HL-60 (cell line): ENCODE measurements around the gene SPOP.
"Not testable (repeated sequence)": the region's sequence is repeated elsewhere in the genome, so short reads cannot be mapped to it uniquely, and the experiment has no call there.

Experiments
- POLR2AphosphoS5 ChIP-seq: IDR thresholded peaks from 2 replicates; pipeline ENCODE4 v1.6.1; 2012; ENCODE audit warnings: low read depth
- TF ChIP-seq, protein P1 (sequence below): IDR thresholded peaks from one replicate; pipeline ENCODE4 v1.5.1; 2011; ENCODE audit warnings: low read length, control low read depth, inconsistent platforms; ENCODE audit not compliant: insufficient read depth

DNA sequence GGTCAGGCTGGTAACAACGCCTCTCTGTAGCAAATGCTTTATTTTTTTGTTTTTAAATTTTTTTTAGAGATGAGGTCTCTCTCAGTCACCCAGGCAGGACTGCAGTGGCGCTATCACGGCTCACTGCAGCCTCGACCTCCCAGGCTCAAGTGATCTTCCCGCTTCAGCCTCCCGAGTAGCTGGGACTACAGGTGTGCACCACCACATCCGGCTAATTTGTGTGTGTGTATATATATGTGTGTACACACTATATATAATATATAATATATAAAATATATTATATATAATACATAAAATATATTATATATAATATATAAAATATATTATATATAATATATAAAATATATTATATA, 109.2 kb downstream of the SPOP start:
- TF ChIP-seq, protein P1, sequence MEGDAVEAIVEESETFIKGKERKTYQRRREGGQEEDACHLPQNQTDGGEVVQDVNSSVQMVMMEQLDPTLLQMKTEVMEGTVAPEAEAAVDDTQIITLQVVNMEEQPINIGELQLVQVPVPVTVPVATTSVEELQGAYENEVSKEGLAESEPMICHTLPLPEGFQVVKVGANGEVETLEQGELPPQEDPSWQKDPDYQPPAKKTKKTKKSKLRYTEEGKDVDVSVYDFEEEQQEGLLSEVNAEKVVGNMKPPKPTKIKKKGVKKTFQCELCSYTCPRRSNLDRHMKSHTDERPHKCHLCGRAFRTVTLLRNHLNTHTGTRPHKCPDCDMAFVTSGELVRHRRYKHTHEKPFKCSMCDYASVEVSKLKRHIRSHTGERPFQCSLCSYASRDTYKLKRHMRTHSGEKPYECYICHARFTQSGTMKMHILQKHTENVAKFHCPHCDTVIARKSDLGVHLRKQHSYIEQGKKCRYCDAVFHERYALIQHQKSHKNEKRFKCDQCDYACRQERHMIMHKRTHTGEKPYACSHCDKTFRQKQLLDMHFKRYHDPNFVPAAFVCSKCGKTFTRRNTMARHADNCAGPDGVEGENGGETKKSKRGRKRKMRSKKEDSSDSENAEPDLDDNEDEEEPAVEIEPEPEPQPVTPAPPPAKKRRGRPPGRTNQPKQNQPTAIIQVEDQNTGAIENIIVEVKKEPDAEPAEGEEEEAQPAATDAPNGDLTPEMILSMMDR: not testable (repeated sequence)
- not testable (repeated sequence) for TF ChIP-seq POLR2AphosphoS5
